Measurements from ENCODE around the gene FDX1.
"Not testable (repeated sequence)": the region's sequence is repeated elsewhere in the genome, so short reads cannot be mapped to it uniquely, and the experiment has no call there.

Gene FDX1, protein sequence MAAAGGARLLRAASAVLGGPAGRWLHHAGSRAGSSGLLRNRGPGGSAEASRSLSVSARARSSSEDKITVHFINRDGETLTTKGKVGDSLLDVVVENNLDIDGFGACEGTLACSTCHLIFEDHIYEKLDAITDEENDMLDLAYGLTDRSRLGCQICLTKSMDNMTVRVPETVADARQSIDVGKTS

DNA sequence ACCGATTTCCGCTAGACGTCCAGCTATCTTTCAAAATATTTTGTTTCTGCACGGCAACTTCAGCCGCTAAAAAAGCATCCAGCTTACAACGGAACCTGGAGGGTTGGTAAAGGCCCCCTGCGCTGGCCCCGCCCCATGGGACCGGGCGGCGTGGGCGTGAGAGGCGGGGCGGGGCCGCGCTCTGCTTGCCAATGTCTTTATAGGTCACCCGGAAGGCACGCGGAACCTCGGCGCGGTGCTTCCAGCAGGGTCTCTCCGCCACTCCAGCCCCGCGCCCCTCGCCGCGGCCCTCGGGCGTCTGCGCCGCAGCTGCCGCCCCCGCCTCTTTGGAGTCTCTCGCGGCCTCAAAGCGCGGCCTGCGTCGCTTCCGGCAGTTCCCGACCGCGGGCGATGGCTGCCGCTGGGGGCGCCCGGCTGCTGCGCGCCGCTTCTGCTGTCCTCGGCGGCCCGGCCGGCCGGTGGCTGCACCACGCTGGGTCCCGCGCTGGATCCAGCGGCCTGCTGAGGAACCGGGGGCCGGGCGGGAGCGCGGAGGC, at the start of gene FDX1:
Gene FDX1 (plus strand): TSS at position 218 of the 536 bp plus-strand sequence. CDS start 173 bp downstream, at position 391.
- peak; percentile 85 to 86 for DNase-seq

DNA sequence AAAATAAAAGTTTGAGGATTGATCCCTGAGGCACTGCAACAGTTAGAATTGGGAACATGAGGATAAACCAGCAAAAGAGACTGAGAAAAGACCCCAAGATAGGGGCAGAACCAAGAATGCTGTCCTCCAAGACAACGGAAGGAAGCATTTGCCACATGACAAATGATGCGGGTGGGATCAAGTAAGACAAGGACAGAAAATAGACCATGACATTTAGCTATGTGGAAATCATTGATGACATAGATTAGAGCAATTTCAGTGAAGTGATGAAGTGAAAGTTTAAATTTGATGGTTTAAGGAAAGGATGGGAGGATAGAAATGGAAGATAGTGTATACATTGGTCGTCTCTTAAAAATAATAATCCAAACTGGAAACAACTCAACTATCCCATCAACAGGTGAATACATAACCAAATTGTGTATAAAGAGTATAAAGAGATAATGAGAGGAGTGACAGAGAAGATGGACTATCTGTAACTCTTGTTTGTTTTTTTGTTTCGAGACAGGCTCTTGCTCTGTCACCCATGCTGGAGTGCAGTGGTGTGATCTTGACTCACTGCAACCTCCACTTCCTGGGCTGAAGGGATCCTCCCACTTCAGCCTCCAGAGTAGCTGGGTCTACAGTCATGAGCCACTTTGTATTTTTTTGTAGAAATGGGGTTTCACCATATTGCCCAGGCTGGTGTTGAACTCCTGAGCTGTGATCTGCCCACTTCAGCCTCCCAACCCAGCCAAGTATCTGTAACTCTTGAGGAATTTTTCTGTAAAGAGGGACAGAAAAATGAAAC, 48.7 kb upstream of the FDX1 start:
- no peak for DNase-seq

DNA sequence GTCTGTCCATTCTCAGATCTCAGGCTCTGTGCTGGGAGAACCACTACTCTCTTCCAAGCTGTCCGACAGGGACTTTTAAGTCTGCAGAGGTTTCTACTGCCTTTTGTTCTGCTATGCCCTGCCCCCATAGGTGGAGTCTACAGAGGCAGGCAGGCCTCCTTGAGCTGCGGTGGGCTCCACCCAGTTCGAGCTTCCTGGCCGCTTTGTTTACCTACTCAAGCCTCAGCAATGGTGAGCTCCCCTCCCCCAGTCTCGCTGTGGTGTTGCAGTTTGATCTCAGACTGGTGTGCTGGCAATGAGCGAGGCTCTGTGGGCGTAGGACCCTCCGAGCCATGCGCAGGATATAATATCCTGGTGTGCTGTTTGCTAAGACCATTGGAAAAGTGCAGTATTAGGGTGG, 41.5 kb upstream of the FDX1 start:
- DNase-seq, result not testable (repeated sequence)

DNA sequence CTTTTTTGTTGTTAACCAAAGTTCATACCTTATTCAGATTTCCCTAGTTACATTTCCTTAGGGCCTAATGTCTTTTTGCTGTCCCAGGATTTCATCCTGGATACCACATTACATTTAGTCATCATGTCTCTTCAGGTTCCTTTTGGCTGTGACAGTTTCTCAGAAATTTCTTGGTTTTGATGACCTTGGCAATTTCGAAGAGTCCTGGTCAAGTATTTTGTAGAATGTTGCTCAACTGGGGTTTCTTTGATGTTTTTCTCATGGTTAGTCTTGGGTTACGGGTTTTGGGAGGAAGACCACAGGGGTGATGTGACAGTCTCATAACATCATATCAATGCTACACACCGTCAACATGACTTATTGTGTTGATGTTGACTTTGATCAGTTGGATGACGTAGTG, 39.8 kb upstream of the FDX1 start:
- no peak for DNase-seq

DNA sequence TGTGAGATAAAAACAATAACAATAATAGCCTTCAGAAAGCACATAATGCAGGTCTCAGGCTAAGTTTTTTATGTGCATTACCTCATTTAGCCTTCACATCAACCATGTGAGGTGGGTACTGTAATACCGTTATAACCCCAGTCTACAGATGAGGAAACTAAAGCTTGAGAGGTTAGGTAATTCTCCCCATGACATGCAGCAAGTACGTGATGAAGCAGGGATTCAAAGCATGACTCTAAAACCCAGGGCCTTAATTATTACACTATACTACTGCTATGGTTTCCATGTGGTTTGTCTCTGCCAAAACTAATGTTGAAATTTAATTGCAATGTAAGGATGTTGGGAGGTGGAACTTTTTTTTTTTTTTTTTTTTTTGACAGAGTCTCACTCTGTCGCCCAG, 37.7 kb upstream of the FDX1 start:
- no peak for DNase-seq

DNA sequence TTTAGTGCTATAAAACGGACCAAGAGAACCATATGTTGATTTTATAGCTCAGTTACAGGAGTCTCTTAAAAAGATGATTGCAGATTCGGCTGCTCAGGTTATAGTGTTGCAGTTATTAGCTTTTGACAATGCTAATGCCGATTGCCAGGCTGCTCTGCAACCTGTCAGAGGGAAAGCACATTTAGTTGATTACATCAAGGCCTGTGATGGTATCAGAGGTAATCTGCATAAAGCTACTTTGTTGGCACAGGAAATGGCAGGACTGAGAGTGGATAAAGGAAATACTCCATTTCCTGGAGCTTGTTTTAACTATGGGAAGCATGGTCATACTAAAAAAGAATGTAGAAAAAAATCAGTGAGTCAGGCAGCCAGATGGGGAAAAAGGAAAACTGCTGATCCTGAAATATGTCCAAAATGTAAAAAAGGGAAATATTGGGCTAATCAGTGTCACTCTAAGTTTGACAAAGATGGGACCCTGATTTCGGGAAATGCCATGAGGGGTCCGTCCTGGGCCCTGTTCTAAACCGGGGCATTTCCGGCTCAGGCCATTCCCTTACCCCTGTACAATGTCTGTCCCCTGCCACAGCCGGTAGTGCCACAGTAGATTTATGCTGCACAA, 32.0 kb upstream of the FDX1 start:
- DNase-seq, result not testable (repeated sequence)

DNA sequence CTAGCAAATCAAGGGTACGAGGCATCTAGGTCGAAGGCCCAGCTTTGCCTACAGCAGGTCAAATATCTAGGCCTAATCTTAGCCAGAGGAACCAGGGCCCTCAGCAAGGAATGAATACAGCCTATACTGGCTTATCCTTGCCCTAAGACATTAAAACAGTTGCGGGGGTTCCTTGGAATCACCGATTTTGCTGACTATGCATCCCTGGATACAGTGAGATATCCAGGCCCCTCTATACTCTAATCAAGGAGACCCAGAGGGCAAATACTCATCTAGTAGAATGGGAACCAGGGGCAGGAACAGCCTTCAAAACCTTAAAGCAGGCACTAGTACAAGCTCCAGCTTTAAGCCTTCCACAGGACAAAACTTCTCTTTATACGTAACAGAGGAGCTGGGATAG, 26.2 kb upstream of the FDX1 start:
- DNase-seq, result not testable (repeated sequence)

DNA sequence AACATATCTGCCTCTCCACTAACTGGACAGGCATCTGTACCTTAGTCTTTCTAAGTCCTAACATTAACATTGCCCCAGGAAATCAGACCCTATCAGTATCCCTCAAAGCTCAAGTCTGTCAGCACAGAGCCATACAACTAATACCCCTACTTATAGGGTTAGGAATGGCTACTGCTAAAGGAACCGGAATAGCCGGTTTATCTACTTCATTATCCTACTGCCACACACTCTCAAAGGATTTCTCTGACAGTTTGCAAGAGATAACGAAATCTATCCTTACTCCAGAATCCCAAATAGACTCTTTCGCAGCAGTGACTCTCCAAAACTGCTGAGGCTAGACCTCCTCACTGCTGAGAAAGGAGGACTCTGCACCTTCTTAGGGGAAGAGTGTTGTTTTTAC, 24.1 kb upstream of the FDX1 start:
- DNase-seq, result not testable (repeated sequence)

DNA sequence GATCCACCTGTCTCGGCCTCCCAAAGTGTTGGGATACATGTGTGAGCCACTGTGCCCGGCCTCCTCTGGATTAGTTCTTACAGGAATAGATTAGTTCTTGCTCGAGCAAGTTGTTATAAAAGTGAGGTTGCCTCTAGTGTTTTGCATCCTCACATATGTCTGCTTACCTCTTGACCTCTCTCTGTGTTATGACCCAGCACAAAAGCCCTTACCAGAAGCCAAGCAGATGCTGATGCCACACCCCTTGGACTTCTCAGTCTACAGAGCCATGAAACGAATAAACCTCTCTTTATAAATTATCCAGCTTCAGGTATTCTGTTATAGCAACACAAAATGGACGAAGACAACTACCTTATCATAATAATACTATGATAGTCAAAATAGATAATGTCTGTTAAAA, 22.4 kb upstream of the FDX1 start:
- no peak for DNase-seq

DNA sequence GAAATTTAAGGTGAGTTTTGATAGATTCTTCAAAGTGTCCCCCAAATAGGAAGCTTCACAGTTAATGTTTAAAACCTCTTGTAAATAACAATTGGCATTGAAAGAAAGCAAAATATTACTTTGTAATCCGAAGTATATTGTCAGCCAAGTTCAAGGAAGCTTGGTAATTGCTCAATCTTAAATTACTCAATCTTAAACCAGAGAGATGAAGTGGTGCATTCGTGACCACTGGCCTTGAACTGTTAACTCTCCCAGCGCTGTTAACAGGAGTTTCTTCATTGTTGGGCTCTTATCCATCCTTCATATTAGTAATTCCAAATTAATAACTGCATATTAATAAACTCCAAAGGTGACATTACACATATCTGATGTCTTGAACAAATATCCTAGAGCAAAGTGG, 20.6 kb upstream of the FDX1 start:
- DNase-seq, result no peak

DNA sequence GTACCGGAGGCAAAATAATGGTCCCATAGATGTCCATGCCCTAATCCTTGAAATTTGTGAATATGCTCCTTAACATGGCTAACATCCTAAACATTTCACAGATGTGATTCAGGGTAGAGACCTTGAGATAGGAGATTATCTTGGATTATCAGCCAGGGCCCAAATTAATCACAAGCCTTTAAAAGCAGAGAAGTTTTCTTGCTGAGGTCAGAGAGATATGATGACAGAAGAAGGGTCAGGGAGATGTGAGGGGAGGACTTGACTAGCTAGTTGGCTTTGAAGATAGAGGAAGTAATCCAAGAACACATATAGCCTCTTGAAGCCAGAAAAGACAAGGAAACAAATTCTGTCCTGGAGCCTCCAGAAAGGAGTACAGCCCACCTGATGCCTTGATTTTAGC, 19.1 kb upstream of the FDX1 start:
- no peak for DNase-seq

DNA sequence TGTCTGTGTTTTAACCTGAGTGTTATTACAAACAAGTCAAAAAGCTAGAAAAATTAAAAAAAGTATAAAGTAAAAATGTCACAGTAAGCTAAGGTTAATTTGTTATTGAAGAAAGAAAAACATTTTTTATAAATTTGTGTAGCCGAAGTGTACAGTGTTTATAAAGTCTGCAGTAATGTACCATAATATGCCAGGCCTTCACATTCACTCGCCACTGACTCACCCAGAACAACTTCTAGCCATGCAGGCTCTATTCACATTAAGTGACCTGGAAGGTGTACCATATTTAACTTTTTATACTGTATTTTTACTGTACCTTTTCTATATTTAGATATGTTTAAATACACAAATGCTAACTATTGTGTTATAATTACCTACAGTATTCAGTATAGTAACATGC, 14.7 kb upstream of the FDX1 start:
- DNase-seq, result no peak

DNA sequence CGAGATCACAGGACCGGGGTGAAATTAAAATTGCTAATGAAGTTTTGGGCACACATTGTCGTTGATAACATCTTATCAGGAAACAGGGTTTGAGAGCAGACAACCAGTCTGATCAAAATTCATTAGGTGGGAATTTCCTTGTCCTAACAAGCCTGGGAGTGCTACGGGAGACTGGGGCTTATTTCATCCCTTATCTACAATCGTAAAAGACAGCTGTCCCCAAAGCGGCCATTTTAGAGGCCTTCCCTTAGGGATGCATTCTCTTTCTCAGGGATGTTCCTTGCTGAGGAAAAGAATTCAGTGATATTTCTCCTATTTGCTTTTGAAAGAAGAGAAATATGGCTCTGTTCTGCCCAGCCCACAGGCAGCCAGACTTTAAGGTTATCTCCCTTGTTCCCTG, 8.1 kb upstream of the FDX1 start:
- not testable (repeated sequence) for DNase-seq

DNA sequence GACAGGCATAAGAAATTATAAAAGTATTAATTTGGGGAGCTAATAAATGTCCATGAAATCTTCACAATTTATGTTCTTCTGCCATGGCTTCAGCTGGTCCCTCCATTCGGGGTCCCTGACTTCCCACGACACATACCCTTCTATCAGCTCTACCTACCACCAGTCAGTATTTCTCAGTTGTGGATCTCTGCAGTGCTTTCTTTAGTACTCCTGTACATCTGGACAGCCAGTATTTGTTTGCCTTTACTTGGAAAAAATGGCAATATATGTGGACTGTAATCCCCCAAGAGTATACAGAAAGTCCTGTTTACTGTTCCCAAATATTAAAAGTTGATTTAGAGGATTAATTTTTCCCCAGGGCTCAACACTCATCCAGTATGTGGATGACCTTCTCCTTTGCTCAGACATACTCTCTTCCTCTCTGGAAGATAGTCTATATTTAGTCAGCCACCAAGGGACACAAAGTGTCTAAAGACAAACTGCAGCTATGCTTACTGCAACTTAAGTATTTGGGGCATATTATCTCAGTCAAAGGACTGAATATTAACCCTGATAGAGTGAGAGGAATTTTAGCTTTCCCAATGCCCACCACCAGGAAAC, 7.3 kb upstream of the FDX1 start:
- no peak for DNase-seq

DNA sequence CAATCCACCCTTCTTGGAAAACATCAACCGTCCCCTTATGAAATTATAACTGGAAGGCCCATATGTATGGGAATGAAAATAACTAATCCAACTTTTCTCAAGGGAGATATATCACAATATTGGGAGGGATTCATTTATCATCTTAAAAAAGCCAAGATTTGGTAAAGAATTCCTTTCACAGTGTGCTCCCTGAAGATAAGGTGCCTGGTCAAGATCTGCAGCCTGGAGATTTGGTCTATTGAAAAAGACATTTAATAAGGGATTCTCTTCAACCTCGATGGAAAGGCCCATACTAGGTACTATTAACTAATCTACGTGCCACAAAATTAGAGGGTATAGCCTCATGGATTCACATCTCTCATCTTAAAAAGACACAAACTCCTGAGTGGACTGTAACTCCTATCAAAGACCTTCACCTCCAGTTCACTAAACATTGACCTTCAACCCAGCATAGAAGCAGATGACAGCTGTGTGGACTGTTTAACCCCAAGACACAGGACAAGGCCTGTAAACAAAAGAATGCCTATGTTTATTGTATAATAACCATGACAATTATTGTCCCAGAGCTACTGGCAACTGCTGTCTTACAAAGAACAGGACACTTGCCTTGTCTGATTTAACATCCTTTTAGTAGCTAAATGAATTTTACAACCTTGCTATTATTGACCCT, 4.8 kb upstream of the FDX1 start:
- DNase-seq, result no peak

DNA sequence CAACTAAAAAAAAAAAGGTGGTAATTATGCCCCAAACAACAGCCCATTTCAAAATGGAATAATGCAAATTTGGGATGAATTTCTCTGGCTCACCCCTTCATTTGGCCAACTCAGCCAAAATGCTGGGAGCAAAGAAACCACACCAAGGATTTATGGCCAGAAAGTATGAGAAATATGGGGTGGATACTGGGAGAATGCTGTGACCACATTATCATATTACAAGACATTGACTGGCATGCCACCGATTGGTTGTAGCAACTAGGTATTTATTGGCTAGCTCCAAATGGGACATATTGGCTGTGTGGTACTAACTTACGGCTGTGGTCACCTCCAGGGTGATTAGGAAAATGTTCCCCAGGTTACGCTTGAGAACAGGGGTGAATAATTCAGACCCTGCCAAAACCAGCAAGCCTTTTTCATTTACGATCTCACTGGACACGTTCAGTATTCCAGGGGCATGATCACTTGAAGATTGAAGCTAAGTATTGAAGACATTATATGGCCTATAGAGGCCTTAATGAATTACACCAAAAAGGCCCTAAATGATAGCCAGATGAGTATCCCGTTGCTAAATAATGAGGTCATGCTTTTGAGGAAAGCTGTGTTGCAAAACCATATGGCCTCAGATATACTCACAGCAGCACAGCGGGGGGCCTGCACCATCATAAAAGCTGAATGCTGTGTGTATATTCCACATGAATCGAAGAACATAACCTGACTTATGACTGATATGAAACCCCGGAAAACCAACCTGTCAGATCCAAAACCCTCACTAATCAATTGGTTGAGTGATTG, 3.8 kb upstream of the FDX1 start:
- no peak for DNase-seq

DNA sequence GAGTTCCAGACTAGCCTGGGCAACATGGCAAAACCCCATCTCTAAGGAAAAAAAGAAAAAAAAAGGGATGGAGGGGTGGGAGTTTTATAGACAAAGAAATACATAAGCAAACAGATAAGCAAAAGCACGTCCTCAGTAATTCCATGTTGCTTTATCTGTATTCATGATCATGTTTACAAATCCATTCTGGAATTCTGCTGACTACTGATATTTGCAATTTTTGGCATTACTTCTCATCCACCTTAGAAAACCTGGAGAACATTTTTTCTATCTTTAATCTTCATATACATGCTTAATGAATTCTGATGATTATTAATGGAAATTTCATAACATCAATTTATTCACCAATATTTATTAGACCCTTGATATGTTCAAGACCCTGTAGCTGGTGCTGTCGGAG, 1.7 kb upstream of the FDX1 start:
- DNase-seq, result no peak

DNA sequence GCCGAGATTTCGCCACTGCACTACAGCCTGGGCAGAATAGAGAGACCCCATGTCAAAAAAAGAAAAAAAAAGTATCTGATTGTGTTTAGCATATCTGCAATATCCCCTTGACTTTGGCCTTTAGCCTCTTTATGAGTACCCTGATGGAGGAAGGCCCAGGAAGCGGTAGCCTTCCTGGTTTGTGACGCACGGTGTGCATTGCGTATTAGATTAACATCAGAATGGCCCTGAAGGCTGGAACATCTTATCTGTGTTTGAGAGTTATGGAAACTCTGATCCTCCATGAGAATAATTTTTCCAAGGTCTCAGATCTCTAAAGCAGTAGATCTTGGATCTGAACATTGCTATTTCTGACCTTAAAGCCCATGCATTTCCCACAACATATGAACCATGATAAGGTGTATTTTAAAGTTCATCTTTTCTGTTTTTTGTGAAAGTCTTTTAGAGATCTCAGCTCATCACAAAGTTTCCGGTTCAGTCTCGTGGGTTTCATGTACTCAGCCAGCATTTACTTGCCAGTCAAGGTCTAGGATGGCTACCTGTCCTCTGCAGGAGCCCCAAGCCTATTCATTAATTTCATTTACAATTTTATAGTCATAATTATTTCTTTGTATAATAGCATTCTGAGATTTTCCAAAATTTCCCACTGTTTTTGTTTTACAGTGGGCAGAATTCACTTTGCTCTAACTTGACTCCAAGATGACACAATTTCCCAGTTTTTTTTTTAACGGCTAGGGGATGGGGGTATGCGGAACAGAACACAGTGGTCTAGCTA, 605 bp upstream of the FDX1 start:
- DNase-seq, result no peak

DNA sequence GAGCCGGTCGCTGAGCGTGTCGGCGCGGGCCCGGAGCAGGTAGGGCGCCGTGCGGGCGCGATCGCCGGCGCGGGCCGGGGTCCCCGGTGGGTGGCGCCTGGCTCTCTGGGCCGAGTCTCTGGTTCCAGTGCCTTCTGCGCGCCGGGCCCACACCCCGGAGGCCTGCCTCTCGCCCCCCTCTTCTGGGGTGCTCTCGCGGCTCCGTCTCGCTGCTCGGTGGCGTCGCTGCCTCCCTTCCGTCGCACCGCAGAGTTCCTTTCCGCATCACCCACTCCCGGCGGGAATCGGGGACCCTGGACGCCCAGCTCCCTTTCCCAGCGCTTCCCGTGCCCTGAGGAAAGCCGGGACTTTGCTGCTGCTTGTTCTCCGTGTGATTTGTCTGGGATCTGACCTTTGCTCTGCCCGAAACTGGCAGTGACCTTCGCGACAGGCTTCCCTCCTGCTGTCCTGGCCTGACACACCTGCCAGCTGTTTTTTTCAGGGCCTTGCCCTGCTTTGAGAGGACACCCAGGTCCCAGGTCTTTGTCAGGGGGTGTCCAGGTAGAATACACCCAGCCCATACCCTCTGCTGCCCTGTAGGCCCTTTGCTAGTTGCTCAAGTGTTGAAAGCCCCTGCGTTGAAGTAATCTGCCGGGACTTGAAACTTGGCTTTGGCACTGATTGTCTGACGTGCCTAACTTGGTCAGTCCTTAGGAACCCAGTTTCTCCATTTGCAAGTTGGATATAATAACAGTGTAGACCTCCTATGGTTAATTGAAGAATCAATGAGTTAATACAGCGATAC, 711 bp downstream of the FDX1 start:
- peak in 1 of 2 donors; percentile 36 for DNase-seq

DNA sequence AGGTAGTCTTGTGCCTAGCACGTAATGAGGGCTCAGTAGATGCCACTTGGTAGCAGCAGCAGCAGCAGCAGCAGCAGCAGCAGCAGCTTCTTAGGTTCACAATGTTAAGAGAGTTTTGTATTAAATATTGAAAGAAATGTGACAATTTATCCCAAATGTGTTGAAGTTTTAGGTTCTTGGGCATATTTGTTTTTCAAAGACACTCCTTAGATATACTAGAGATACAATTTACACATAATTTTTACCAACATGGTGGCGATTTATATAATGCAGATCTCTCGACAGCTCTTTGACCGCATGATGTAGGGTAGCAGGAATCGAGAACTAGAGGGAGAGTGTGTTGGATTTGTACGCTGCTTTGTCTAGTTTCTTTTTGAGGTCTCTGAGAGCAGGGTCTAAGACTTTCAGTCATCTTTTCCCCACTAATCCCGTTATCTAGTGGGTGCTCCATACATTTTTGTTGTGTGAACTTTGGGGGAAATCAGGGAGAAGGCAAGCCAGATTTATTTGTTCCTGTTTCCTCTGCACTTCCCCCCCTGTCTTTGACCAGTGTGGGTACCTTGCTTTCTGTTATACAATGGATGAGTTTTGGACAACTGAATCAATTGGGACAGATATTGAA, 1.4 kb downstream of the FDX1 start:
- no peak for DNase-seq
